HG02840 (cell line): ENCODE measurements around the gene MED15.

Experiments used
- ATAC-seq: cut with Tn5 transposase; IDR thresholded peaks from one replicate; pipeline ENCODE4 v1.9.1; 2021; ENCODE audit warnings: mild to moderate bottlenecking, moderate library complexity, moderate number of reproducible peaks; ENCODE audit not compliant: unreplicated experiment, low FRiP score

MED15 gene

GRCh38 chr22:20636075-20636812, 128.8 kb downstream of the MED15 start:
- ATAC-seq, result no peak

- no peak for ATAC-seq
These were observed 129.5 kb downstream of the MED15 start for GRCh38 chr22:20636945-20637344.
